Hematopoietic multipotent progenitor cell treated with erythropoietin and hydrocortisone succinate and interleukin-3 and kit ligand, for 8 days (in vitro differentiated cells): ENCODE data around the gene FCAR.
"Not testable (repeated sequence)": the region's sequence is repeated elsewhere in the genome, so short reads cannot be mapped to it uniquely, and the experiment has no call there.

Experiments
- DNase-seq: peaks from one replicate; pipeline ENCODE4 v3.0.0-alpha.2; 2015

The FCAR gene

DNA sequence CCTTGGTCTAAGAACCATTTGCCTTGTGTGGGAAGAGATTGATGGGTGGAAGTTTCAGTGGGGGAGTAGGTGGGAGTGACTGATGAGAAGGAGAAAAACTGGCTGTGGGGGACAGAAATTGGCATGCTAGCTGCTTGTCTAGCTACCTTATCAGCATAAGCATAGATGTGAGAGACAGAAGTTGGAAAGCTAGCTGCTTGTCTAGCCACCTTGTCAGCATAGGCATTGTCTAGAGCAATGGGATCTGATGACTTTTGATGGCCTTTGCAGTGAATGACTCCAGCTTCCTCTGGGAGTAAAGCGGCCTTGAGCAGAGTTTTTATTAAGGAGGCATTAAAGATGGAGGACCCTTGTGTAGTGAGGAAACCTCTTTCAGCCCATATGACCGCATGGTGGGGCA lies 22.0 kb downstream of the FCAR start:
- DNase-seq: no peak

DNA sequence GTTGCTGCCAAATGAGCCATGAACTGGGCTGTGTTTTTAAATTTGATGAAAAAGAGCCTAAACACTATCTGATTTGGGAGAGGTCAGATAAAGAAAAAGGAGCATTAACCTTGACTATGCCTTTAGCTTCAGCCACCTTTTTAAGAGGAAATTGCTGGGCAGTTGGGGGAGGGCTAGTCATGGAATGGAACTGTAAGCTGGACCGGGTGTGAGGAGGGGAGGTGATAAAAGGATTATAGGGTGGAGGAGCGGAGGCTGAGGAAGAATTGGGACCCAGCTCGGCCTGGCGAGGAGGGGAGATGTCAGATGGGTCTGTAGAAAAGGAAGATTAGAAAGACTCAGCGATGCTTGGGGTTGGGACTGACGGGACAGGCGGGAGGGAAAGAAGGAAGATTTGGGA lies 24.6 kb downstream of the FCAR start:
- not testable (repeated sequence) for DNase-seq

DNA sequence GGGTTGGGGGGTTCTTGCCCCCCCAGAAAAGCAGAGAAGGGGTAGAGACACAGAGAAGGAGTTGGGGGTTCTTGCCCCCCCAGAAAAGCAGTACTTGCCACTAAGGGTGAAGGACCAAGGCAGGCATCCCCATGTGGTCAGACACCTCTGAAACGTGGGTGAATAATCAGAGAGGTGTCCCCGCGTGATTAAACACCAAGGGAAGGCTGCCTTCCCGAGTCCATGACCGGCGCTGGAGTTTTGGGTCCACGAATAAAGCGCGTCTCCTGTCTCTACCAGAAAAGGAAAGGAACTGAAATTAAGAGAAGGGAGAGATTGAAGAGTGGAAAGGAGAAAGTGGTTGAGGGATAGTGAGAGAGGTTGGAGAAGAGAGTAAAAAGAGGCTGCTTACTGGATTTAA lies 25.6 kb downstream of the FCAR start:
- not testable (repeated sequence) for DNase-seq

DNA sequence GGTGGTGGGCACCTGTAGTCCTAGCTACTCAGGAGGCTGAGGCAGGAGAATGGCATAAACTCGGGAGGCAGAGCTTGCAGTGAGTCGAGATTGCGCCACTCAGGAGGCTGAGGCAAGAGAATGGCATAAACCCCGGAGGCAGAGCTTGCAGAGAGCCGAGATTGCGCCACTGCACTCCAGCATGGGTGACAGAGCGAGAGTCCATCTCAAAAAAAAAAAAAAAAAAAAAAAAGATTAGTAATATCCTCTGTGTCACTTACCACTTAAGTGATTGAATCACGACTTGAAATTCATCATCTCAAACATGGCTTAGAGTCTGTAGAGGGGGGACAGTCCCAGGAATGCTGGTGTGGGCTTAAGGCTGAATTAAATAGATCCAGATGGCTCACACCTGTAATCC lies 27.1 kb downstream of the FCAR start:
- not testable (repeated sequence) for DNase-seq

DNA sequence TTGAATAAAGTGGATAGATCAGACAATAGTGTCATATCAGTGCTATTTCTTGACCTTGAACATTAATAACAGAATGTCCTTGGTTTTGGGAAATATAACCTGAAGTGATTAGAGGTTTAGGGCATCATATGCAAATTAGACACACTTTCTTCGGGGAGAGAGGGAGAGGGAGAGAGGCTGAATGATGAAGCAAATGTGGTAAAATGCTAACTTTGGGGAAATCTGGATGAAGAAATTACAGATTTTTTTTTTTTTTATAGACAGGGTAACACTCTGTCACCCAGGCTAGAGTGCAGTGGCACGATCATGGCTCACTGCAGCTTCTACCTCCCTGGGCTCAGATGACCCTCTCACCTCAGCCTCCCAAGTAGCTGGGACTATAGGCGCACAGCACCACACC lies 28.0 kb downstream of the FCAR start:
- no peak for DNase-seq

DNA sequence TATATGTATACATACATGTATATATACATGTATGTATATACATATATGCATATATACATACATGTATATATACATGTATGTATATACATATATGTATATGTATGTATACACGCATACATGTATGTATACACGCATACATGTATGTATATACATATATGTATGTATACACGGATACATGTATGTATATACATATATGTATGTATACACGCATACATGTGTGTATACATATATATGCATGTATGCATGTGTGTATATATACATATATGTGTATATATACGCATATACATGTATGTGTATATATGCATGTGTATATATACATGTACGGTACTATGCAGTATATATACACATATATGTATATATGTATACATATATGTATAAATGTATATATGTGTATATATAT lies 29.3 kb downstream of the FCAR start:
- DNase-seq: no peak

DNA sequence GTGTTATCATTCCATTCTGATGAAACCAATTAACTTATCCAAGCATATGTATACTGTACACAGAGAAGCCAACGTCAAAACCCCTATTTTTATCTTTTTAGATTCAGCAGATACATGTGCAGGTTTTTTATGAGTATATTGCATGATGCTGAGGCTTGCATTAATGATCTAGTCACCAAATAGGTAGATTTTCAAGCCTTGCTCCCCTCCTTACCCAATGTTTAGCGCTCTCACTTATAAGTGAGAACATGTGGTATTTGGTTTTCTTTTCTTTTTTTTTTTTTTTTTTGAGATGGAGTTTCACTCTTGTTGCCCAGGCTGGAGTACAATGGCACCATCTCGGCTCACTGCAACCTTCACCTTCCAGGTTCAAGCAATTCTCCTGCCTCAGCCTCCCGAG lies 30.2 kb downstream of the FCAR start:
- DNase-seq: not testable (repeated sequence)

DNA sequence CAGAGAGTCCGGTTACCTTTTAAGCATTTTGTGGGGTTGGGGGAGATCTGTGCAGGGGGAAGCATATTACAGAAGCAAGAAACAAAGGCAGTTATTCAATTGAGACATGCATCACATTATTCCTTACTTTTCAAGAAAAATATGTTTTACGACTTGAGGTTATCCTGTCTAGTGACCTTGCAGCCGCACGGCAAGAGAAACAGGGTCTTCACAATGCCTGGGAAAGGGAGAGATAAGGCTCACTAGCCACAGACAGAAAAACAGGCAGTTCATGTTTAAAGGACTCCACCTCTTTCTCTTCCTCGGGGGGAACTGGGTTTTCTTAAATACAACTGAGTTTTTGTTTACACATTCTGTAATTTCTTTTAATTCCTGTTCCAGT lies 31.4 kb downstream of the FCAR start:
- peak; percentile 29 for DNase-seq

DNA sequence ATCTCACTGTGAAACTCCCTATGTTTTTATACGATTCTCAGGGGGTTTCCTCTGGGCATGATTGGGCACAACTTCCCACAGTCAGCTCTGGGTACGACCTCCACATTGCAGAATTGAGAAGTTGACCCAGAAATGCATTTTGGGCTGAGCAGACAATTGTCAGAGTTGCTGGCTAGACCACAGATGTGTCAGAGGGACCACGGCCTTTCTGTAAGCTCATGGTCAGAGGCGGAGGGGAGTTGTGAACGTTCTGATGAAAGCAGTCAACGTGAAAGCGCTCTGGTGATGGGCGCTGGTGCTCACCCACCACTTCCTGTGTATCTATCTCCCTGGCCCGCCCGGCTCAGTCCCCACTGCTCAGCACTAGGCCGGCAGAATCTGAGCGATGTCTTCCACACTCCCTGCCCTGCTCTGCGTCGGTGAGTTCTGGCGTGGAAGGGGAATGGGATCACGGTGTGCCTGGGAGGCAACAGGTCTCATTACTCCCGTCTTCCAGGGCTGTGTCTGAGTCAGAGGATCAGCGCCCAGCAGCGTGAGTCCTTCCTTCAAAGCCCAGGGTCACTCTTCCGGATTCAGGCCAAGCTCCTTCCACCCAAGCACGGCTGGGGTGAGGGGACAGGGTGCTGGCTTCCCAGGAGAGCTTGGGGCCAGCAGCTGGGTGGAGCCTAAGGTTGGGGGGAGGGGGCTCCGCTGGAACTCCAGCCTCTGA lies 31.9 kb downstream of the FCAR start, which contains the start of gene NCR1:
Gene NCR1 (plus strand): TSS at position 346 of the 709 bp plus-strand sequence. CDS start 40 bp downstream, at position 386.
- peak; percentile 11 for DNase-seq

DNA sequence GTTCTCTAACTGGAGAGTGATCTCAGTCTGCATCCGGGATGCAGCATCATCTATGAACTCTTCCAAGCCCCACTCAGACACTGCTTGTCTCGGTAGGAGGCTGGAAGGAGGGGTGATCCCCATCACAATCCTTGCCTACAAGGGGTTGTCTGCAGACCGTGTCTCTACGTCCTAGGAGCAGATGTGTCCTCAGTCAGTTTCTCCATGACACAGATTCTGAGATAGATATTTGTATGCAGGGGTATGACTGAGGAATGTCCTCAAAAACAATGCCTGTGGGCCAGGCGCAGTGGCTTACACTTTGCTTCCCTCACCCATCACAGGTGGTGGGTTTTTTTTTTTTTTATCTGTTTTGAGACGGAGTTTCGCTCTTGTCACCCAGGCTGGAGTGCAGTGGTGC lies 32.8 kb downstream of the FCAR start:
- DNase-seq: no peak

DNA sequence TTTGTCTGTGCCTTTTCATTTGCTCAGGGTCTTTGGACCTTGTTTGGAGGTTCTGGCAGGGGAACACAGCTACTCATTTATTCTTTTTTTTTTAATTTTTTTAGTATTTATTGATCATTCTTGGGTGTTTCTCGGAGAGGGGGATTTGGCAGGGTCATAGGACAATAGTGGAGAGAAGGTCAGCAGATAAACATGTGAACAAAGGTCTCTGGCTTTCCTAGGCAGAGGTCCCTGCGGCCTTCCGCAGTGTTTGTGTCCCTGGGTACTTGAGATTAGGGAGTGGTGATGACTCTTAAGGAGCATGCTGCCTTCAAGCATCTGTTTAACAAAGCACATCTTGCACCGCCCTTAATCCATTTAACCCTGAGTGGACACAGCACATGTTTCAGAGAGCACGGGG lies 33.9 kb downstream of the FCAR start:
- DNase-seq: not testable (repeated sequence)

DNA sequence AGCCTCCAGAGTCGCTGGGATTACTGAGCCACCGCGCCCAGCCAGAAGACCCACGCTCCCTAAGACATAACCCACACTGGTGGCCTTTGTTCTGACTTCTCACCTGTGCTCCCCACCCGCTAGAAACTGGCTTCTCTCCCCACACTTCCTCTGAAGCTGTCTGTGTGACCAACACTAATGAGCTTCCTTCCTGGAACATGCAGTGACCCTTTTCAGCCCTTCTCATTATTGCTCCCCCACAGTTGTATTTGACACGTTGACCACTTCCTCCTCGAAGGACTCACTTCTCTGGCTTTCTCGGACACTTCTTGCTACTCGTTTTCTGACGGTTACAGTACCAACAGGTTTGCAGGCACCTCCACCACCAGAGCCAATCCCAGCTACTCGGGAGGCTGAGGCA lies 42.8 kb downstream of the FCAR start:
- DNase-seq: no peak

DNA sequence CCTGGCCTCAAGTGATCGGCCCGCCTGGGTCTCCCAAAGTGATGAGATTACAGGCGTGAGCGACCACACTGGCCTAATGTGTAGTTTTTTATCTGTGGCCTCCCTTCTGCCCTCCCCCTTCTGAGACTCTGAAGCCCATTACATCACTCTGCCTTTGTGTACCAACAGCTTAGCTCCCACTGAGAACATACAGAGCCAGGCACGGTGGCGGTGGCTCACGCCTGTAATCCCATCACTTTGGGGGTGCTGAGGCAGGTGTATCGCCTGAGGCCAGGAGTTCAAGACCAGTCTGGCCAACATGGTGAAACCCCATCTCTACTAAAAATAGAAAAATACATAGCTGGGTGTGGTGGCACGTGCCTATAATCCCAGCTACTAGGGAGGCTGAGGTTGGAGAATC lies 44.5 kb downstream of the FCAR start:
- no peak for DNase-seq

DNA sequence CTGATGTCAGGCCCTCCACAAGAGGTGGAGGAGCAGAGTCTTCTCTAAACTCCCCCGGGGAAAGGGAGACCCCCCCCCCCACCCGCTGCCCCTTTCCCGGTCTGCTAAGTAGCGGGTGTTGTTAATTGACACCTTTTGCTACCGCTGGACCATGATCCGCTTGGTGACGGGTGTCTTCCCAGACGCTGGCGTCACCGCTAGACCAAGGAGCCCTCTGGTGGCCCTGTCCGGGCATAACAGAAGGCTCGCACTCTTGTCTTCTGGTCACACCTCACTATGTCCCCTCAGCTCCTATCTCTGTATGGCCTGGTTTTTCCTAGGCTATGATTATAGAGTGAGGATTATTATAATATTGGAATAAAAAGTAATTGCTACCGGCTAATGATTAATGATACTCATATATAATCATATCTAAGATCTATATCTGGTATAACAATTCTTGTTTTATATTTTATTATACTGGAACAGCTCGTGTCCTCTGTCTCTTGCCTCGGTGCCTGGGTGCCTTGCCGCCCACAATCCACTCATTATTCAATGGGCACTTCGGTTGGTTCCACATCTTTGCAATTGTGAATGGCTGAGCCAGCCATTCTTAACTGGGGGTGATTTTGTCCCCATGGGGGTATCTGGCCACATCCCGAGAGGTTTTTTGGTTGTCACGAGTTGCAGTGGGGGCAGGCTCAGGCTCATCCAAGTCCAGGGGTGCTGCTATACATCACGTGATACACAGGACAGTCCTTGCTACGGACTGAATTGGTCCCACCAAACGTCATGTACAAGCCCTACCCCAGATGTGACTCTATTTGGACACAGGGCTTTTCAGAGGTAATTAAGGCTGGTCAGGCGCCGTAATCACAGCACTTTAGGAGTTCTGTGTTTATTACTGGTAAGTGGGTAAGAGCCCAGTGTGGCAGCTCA lies 45.9 kb downstream of the FCAR start:
- DNase-seq: not testable (repeated sequence)

DNA sequence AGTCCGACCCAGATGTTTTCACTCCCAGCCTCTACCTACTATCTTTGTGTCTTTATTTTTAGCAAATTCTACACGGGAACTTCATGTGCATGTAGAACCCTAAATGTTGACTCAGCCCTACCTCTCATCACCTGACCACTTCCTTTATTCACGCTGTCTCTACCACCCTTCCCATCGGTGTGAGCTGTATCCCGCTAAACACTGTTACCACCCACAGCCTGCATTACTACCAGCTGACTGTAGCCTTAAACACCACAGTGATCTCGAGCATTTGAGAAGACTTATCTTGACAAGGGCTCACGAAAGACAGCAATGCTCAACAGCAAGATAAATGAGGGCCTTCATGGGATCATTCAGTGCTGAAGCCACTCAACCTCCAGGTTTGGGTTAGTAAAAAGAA lies 47.0 kb downstream of the FCAR start:
- DNase-seq: no peak

DNA sequence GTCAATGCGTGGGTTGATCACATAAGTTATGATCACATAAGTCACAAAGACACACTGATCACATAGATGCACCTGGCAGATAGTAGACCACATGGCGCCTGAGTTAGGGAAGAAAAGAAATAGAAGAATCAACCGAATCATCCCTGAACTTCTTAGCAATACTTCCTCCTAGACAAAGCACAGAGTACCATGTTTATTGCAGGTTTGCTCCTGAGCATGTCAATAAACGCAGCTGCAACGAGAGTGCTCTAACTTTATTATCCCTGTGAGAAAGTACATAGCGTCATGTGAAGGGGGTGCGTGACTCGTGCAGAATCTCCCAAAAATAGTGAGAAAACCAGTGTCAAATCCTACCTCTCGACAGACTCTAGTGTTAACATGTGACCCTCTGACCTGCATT lies 49.2 kb downstream of the FCAR start:
- no peak for DNase-seq

DNA sequence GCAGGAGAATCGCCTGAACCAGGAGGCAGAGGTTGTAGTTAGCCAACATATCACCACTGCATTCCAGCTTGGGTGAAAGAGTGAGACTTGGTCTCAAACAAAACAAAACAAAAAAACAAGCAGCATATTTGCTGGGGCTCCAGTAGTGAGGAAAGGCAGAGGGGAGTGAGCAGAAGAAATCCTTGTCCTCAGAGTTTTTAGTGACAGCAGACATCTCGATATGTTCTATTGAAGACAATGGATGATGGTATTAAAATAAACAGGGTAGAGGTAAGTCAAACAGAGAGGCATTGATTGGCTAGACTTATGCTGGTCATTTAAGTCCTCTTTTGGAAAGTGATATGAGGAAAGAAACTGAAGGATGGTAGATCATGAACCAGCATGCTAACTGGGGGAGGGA lies 54.3 kb downstream of the FCAR start:
- no peak for DNase-seq

DNA sequence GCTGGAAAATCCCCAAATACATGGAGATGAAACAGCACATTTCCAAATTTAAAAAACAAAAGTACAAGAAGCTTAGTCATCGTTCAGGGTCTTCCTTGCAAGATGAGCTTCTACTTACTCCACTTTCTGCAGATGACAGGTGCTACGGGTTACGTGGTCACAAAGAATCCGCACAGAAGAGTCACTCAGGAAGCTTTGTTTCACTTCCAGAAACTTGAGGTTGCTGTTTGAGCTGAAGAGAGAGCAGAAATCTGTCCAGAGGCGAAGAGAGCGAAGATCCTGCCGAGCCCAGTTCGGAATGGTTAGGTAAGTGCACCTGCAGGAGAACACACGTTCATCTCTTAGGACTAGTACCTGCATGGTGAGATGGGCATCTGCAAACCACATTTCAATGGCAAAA lies 63.9 kb downstream of the FCAR start:
- no peak for DNase-seq

DNA sequence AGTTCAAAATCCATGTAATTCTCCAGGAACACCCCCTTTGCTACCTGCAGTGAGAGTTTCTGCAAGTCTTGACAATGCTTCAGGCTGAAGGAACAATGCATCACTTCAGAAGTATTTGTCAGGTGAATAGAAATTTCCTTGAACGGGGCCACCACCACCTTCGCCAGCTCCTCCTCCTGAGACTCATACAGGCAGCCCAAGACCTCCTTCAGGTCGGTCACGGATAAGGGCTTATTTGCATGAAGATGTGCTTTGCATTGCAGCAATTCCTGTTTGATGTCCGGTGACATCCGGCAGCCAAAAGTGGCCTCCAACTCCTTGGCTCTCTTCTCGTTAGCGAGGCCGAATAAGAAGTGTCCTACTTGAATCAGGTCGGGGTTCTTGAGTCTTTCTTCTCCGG lies 64.9 kb downstream of the FCAR start:
- no peak for DNase-seq

DNA sequence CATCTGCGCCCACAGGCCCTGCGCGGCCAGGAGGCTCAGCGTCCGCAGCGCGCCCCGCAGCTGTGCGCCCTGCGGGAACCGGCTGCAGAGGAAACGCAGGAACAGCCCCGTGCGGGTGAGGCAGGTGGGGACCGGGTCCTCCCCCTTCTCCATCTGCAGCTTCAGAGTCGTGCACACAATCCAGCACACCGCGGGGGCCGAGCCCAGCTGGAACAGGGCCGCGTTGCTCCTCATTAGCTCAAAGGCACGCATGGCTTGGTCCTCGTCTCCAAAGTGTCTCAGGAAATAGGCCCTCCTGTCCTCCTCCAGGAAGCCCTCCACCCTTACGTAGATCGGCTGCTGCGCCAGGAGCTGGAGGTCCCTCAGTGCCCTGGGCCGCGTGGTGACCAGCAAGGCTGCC lies 65.5 kb downstream of the FCAR start:
- DNase-seq: not testable (repeated sequence)
